NCI-H2081 treated with DMSO at 0.1 percent for 48 hours (cell line): ENCODE measurements around the gene DCUN1D3.
A peak's percentile ranks its signal among the peaks of the same experiment; 100 is the strongest.

Source experiments
- DNase-seq: peaks from one replicate; lab custom pipeline; 2025; lab: John Stamatoyannopoulos, UW

DCUN1D3 gene

GRCh38 chr16:20826039-20826566 is 74.1 kb downstream of the DCUN1D3 start:
- DNase-seq, result no peak

GRCh38 chr16:20822521-20823325 is 77.4 kb downstream of the DCUN1D3 start:
- no peak for DNase-seq

GRCh38 chr16:20821682-20822081 is 78.5 kb downstream of the DCUN1D3 start:
- no peak for DNase-seq

GRCh38 chr16:20818929-20819585 is 81.1 kb downstream of the DCUN1D3 start:
- no peak for DNase-seq

- DNase-seq, result no peak
Observed at GRCh38 chr16:20814784-20815183, 85.4 kb downstream of the DCUN1D3 start.

GRCh38 chr16:20812510-20812909 is 87.6 kb downstream of the DCUN1D3 start:
- no peak for DNase-seq

GRCh38 chr16:20811889-20812439 is 88.2 kb downstream of the DCUN1D3 start:
- DNase-seq, result no peak

GRCh38 chr16:20807862-20808261 is 92.3 kb downstream of the DCUN1D3 start:
- DNase-seq, result no peak

- peak; percentile 70 for DNase-seq
Observed at GRCh38 chr16:20806168-20807050, 93.7 kb downstream of the DCUN1D3 start, which contains the start of the genes ERI2 and REXO5. Gene ERI2 (minus strand): TSS chr16:20806472. CDS start chr16:20806430, 42 bp downstream. Gene REXO5 (plus strand): TSS chr16:20806527. CDS start chr16:20806954, 427 bp downstream.

- peak; percentile 1 for DNase-seq
Observed at GRCh38 chr16:20805684-20806167, 94.4 kb downstream of the DCUN1D3 start.
